Amygdala (tissue), 56 donors: ENCODE measurements around the gene SVIL.

Source experiments
- DNase-seq, 56 donors: peaks; one replicate each; lab custom pipeline; 2025; lab: John Stamatoyannopoulos, UW

SVIL gene

DNA sequence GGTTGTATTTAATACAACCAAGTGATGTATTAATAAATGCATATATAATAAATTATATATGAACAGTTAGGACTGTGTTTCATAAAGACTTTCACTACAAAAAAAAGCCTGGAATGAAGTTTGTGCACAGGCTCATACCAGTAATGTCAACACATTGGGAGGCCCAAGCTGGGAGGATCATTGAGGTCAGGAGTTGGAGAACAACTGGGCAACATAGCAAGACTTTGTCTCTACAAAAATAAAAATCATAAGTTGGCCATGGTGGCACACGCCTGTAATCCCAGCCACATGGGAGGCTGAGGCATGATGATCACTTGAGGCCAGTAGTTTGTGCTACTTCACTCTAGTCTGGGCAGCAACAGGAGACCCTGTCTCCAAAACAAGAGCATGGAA is 15.8 kb upstream of the SVIL start:
- DNase-seq: no peak

- DNase-seq: no peak
Measured at GRCh38 chr10:29649561-29650551, 15.1 kb upstream of the SVIL start.

GRCh38 chr10:29648983-29649268 is 14.2 kb upstream of the SVIL start:
- no peak for DNase-seq

GRCh38 chr10:29648114-29648982 is 13.6 kb upstream of the SVIL start:
- DNase-seq: no peak

GRCh38 chr10:29647478-29647877 is 12.7 kb upstream of the SVIL start:
- DNase-seq: no peak

GRCh38 chr10:29646960-29647461 is 12.2 kb upstream of the SVIL start:
- DNase-seq: no peak

DNA sequence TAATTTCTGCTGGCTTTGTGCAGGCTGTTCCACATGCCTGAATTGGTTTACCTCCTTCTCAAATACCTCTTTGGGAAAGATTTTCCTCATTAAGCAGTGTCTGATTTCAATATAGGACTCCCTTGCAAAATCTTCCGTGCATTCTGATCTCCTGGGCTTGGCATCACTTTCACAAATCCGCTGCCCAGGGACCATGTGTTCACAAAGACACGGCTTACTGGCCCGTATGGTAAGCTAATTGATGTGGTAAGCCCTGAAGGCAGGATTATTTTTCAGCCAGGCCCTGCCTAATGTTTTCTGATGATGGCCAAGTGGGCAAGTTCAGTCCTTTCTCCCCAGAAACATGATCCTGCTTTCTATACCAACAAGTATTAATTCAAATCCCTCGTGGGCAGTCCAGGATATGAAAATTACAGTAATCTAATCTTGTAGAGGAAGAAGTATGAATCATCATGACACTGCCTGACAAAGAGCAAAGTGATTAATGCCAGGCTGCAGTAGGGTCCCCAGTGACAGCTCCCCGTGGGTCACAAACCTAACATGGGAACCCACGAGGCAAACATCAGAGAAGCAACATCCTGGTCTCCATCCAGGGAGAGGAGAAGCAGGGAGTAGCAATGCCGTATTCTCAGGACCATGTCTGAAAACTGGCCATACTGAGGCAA is 11.6 kb upstream of the SVIL start:
- DNase-seq: no peak

- no peak for DNase-seq
Measured at GRCh38 chr10:29643771-29644501, 9.2 kb upstream of the SVIL start.

DNA sequence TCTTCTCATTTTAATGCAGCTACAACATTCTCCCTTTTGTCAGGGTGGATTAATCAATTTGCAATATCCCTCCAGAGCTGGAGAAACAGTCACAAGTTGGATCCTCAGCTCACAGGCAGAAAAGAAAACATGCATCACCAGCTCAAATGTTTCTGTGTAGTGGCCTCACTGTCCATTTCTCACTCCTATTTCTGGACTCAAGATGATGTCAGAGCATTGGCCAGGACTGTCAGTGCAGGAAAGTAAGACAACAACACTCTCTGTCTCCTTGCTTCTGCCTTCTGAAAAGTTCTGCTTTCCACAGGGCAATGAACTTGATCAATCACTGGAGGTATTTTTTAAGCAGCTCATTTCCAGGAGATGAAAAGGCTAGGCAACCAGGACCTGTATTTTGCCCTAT is 8.2 kb upstream of the SVIL start:
- no peak for DNase-seq

- no peak for DNase-seq
Measured at GRCh38 chr10:29637537-29637936, 2.8 kb upstream of the SVIL start.

- no peak for DNase-seq
Measured at GRCh38 chr10:29636178-29636577, 1.4 kb upstream of the SVIL start.

GRCh38 chr10:29635711-29636144 is 957 bp upstream of the SVIL start:
- no peak for DNase-seq

GRCh38 chr10:29634105-29634504 is 666 bp downstream of the SVIL start:
- DNase-seq: no peak

DNA sequence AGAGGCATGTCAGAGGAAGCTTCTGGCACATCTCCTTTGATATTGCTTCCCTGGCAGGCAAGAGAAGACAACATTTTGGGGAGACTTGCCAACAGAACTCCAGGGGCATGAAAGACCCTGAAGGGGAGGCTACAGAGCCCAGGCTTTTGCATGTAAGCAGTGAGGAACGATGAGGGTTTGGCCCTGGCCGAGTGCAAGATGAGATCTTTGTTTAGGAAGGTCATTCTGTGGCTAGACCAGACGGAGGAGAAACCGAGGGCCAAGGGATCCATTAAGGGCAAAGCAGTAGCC is 3.8 kb downstream of the SVIL start:
- DNase-seq: no peak

DNA sequence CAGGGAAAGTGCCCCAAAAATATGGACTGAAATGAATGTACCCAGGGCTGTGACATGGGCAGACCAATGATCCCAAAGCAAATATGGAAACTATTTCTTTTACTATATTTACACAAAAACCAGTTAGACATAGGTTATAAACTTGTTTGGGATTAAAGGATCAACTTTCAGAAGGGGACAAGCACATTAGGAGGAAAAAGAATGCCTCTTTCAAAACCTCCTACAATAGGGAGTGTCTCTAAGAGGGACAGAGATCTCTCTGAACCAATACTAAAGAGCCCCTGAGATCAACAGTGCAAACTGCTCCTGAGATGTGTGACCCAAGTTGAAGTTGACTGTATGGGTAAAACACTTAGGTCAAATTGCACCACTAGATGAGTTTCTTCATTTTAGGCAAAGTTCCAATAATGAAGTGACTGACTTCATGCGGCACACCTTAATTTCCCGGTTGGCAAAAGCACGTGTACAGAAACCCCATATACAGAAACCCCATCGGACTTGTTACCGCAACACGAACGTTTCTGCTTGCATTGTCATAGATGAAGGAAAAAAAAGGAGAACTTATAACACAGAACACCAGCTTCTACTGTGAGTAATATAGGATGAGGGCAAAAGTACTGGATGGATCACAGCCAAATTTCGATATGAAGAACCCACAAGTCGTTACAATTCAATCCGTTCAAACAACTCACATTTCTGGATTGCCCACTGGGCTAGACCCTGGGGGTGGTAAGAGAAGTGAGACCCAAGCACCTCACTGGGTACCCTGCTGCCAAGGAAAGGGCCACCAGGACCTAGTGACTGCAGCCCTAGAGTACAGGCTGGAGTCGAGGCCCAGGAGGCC is 4.3 kb downstream of the SVIL start:
- DNase-seq: no peak

GRCh38 chr10:29628912-29629526 is 5.8 kb downstream of the SVIL start:
- no peak for DNase-seq

GRCh38 chr10:29628311-29628710 is 6.5 kb downstream of the SVIL start:
- DNase-seq: no peak

DNA sequence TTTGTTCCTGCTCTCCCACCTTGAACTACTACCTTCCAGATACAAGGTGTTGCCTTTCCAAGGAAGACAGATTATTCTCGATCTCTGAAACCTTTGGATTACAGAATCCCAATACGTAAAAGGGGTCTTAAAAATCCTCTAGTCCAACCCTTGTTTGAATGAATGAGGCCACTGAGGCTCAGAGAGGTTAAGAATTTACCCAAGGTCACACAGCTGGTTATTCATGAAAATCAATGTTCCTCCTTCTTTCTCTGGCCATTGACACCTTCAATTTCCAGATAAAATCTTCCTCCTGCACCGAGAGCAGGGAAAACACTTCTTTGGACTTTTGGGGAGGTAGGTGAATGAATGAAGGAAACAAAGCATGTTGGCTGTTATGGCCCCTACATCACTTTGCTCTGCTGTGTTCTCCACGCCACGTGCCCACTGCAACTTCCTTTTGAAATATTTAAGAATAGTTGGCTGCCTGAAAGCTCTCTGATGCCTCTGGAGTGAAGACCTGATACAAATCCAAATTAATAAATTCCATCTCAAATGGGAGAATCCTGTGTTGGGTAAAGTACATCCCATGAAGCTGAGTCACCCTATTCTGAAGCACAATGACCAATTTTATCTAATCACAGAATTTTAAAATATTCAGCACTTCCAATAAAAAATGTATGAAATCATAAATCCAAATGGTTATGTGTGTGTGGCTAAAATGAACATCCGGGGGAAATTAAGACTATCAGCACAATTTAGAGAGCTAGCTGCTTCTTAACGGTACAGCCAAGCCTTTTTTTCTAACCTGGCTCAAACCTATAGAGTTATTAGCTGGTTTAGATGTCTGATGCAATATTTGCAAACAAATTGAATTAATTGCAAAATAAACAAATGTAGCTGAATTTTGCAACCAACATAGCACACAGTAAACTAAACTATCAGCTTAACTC is 7.3 kb downstream of the SVIL start:
- no peak for DNase-seq
